Brain microvascular endothelial cell (primary cell): Measurements from ENCODE around the gene OR2T6.

Experiments
- DNase-seq: peaks from one replicate; pipeline ENCODE4 v3.0.0-alpha.2; 2020
- H3K27ac ChIP-seq: fragments of 250-450 bp; sonication (Bioruptor Pico); 2 replicates; pipeline ENCODE4 v1.5.1; 2020; ENCODE audit warnings: mild to moderate bottlenecking, moderate library complexity
- H3K27me3 ChIP-seq: fragments of 250-450 bp; sonication (Bioruptor Pico); replicated peaks from 2 replicates; pipeline ENCODE4 v1.5.1; 2020; ENCODE audit warnings: mild to moderate bottlenecking
- H3K36me3 ChIP-seq: fragments of 250-450 bp; sonication (Bioruptor Pico); replicated peaks from 2 replicates; pipeline ENCODE4 v1.5.1; 2020; ENCODE audit warnings: mild to moderate bottlenecking
- H3K4me3 ChIP-seq: 2 replicates; pipeline ENCODE4 v1.5.1; 2011; ENCODE audit warnings: low read depth, mild to moderate bottlenecking, control low read depth, low read length, moderate library complexity
- in situ Hi-C: cut with HindIII; loops from 2 replicates; pipeline ENCODE4 v1.10.0; 2017; ENCODE audit warnings: low sequenced_read_pairs, low pct_ligation_motif_present
- TF ChIP-seq, protein P1 (sequence below): IDR thresholded peaks from 2 replicates; pipeline ENCODE4 v1.5.1; 2011; ENCODE audit warnings: low read depth, mild to moderate bottlenecking, moderate library complexity, low read length, control low read depth, inconsistent platforms; ENCODE audit errors: missing control alignments

OR2T6 gene, protein sequence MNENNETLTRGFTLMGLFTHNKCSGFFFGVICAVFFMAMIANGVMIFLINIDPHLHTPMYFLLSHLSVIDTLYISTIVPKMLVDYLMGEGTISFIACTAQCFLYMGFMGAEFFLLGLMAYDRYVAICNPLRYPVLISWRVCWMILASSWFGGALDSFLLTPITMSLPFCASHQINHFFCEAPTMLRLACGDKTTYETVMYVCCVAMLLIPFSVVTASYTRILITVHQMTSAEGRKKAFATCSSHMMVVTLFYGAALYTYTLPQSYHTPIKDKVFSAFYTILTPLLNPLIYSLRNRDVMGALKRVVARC

DNA sequence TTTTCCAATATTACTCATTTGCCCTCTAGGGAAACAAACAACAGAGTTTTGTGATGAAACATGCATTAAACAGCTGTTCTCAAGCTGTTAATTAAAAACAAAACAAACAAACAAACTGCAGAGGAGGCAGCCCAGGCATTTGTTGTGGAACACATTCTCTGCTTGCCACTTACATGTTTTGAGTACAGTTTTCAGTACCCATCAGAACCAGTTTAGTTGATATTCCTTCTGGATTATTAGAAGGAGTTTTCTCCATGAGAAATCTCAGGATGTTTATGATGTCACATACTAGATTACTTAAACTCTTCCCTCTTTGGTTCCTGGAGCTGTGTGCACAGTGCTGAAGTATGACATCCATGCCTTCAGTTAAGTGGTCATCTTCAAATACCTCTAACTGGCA is at the start of gene OR2T6:
TSS of gene OR2T6 (plus strand) at position 301 of the 400 bp plus-strand sequence. CDS start 11,863 bp downstream, outside the sequence.
- H3K36me3 ChIP-seq = no peaks in the 10 kb centered on the region
- H3K4me3 ChIP-seq = no peak within 1 kb of the TSS
- no peaks in the 10 kb centered on the region for H3K27me3 ChIP-seq
- H3K27ac ChIP-seq = no peak within 1 kb of the TSS
- DNase-seq = no peak
- TF ChIP-seq, protein P1, sequence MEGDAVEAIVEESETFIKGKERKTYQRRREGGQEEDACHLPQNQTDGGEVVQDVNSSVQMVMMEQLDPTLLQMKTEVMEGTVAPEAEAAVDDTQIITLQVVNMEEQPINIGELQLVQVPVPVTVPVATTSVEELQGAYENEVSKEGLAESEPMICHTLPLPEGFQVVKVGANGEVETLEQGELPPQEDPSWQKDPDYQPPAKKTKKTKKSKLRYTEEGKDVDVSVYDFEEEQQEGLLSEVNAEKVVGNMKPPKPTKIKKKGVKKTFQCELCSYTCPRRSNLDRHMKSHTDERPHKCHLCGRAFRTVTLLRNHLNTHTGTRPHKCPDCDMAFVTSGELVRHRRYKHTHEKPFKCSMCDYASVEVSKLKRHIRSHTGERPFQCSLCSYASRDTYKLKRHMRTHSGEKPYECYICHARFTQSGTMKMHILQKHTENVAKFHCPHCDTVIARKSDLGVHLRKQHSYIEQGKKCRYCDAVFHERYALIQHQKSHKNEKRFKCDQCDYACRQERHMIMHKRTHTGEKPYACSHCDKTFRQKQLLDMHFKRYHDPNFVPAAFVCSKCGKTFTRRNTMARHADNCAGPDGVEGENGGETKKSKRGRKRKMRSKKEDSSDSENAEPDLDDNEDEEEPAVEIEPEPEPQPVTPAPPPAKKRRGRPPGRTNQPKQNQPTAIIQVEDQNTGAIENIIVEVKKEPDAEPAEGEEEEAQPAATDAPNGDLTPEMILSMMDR = no peak
- in situ Hi-C loops = no loop called here

DNA sequence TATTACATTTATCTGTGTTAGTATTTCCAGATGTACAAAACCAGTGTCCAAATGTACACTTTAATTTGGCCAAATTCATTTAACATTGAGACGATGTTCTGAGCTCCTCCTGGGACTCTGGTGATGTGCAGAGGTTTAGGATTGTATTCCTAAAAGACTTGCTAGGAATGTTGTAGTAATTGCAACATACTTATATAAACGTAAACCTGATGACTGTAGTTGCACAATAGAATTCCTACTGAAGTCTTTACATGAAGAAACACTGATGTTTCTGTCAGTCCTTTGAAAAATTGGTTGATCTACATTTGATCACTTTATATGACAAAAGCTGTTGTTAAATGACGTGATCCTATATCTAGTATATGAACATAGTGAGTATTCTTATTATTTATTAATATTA is 32.1 kb upstream of the OR2T6 start:
- H3K27me3 ChIP-seq = no peaks in the 10 kb centered on the region
- in situ Hi-C loops = no loop called here
- H3K27ac ChIP-seq = no peak overlapping the region
- no peaks in the 10 kb centered on the region for H3K36me3 ChIP-seq
- no peak for DNase-seq
- TF ChIP-seq, protein P1 = no peak
- H3K4me3 ChIP-seq = no peak overlapping the region

DNA sequence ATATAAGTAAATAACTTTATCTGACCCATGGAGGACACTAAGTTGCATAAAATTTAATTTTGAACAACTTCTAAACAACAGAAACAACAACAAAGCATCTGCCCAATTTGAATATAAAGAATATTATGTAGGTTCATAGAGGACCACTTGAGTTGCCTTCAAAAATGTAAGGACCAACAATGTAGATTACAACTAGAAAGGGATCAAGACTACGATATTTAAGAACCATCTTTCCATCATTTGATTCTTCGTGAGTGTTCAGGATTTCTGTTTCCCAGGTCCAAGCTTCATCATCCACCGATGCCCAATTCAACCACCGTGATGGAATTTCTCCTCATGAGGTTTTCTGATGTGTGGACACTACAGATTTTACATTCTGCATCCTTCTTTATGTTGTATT is 27.1 kb upstream of the OR2T6 start, which contains the start of gene OR14C36:
TSS of gene OR14C36 (plus strand) at position 301 of the 400 bp plus-strand sequence. CDS start at position 301, 0 bp downstream.
- no peaks in the 10 kb centered on the region for H3K27me3 ChIP-seq
- TF ChIP-seq, protein P1 = no peak
- H3K27ac ChIP-seq = no peak within 1 kb of the TSS
- DNase-seq = no peak
- in situ Hi-C loops = no loop called here
- no peak within 1 kb of the TSS for H3K4me3 ChIP-seq
- H3K36me3 ChIP-seq = no peaks in the 10 kb centered on the region

DNA sequence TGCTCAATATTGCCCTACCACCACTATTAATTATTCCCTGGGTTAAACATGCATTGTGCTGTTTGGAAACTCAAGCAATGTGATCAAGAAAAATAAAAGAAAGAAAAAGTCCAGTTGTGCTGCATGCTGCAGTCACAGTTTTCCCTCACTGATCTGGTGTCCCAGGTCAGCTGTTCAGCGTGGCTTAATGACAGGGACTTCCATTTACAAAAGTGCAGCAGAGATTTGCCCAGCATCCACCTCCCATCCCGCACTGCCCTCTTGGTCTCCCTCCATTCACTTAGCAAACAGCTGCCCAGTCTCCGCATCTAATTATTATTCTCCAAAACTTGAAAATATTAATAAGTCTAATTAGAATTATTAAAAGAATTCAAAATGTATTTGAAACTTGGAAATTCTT is 16.1 kb upstream of the OR2T6 start:
- TF ChIP-seq, protein P1 = no peak
- Histone ChIP-seq H3K27me3 (no peaks in the 10 kb centered on the region), H3K4me3 (no peak overlapping the region), H3K36me3 (no peaks in the 10 kb centered on the region), H3K27ac (no peak overlapping the region)
- in situ Hi-C loops = no loop called here
- no peak for DNase-seq

DNA sequence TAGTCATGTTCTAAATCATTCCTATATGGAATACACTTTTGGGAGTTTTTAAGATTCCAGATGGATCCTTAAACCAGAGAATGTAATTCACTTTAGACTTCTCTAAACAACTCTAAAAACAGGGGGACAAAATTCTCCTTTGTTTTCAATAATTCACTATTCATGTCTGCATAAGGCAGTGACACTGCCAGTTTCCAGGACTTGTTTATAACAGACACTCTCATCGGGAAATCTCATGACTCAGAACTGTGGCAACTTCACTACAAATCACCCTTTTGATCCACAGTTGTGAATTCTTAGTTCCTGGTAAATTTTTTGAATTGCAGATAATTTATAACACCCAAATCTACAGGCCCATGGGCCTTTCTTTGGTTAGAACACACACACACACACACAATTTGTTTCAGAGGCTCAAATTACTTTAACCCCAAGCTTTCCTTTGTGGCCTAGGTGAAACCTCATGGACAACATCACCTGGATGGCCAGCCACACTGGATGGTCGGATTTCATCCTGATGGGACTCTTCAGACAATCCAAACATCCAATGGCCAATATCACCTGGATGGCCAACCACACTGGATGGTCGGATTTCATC is 14.3 kb upstream of the OR2T6 start, which contains the start of gene OR2T4:
TSS of gene OR2T4 (plus strand) at position 545 of the 595 bp plus-strand sequence. CDS start at position 545, 0 bp downstream.
- TF ChIP-seq, protein P1 = no peak
- H3K27ac ChIP-seq = no peak within 1 kb of the TSS
- in situ Hi-C loops = no loop called here
- H3K36me3 ChIP-seq = no peaks in the 10 kb centered on the region
- H3K4me3 ChIP-seq = no peak within 1 kb of the TSS
- DNase-seq = no peak
- no peaks in the 10 kb centered on the region for H3K27me3 ChIP-seq
